ENCODE results near the gene NKX1-2. TPM values are rescaled to one million over a fixed set of nuclear protein-coding genes. Genes with fewer than 3 reads are reported as not detected.

NKX1-2 gene
- total RNA-seq, 6 donors from 2014 or later, result 0.09 TPM; not detected in 5

- ATAC-seq (ENCODE audit: low FRiP score in 2 of 2), result no peak
- 60 to 64% methylated on average over 6 of the region's 6 CpGs for WGBS, 2 donors
- H3K4me3 ChIP-seq, result no peak overlapping the region
These were observed 33.1 kb downstream of the NKX1-2 start for GRCh38 chr10:124416733-124417132.

GRCh38 chr10:124415210-124415609 lies 34.6 kb downstream of the NKX1-2 start:
- Histone ChIP-seq H3K36me3 (peaks cover 0 to 10% (median 1%) of the 10 kb centered on the region in 4 donors), H3K4me3 (no peak overlapping the region), H3K27ac (no peak overlapping the region), H3K27me3 (no peaks in the 10 kb centered on the region), H3K9me3 (no peaks in the 10 kb centered on the region), H3K4me1 (peaks cover 11 to 37% (median 35%) of the 10 kb centered on the region in 4 donors)
- no peak for DNase-seq
- no peak for TF ChIP-seq POLR2A (IDR thresholded peaks at IDR 0.05)
- TF ChIP-seq POLR2AphosphoS5 (IDR thresholded peaks at IDR 0.05), result no peak
- TF ChIP-seq EP300 (IDR thresholded peaks at IDR 0.05), result no peak
- no peak for TF ChIP-seq CTCF (IDR thresholded peaks at IDR 0.05)
- 89 to 92% methylated on average over 2 of the region's 2 CpGs for WGBS, 2 donors
- ATAC-seq (ENCODE audit: low FRiP score in 2 of 2), result no peak

More at GRCh38 chr10:124416733-124417132, 33.1 kb downstream of the NKX1-2 start:
- no peak overlapping the region for H3K27ac ChIP-seq
- peaks cover 11 to 37% (median 35%) of the 10 kb centered on the region in 4 donors for H3K4me1 ChIP-seq
- H3K27me3 ChIP-seq, result no peaks in the 10 kb centered on the region
- H3K9me3 ChIP-seq, result no peaks in the 10 kb centered on the region
- peaks cover 0 to 4% (median 0%) of the 10 kb centered on the region in 4 donors for H3K36me3 ChIP-seq
- no peak for DNase-seq
- no peak for TF ChIP-seq POLR2AphosphoS5 (IDR thresholded peaks at IDR 0.05)
- TF ChIP-seq CTCF (IDR thresholded peaks at IDR 0.05), result no peak
- no peak for TF ChIP-seq POLR2A (IDR thresholded peaks at IDR 0.05)
- no peak for TF ChIP-seq EP300 (IDR thresholded peaks at IDR 0.05)

- WGBS, 2 donors, result 49 to 56% methylated on average over 4 of the region's 4 CpGs
- Histone ChIP-seq H3K9me3 (no peaks in the 10 kb centered on the region), H3K36me3 (peaks cover 0 to 21% (median 1%) of the 10 kb centered on the region in 4 donors), H3K27ac (no peak overlapping the region), H3K4me1 (peaks cover 11 to 33% (median 31%) of the 10 kb centered on the region in 4 donors), H3K27me3 (no peaks in the 10 kb centered on the region), H3K4me3 (no peak overlapping the region)
- TF ChIP-seq POLR2A (IDR thresholded peaks at IDR 0.05), result no peak
- TF ChIP-seq CTCF (IDR thresholded peaks at IDR 0.05), result no peak
- no peak for TF ChIP-seq EP300 (IDR thresholded peaks at IDR 0.05)
- no peak for TF ChIP-seq POLR2AphosphoS5 (IDR thresholded peaks at IDR 0.05)
- no peak for DNase-seq
- ATAC-seq (ENCODE audit: low FRiP score in 2 of 2), result no peak
These were observed 35.8 kb downstream of the NKX1-2 start for GRCh38 chr10:124414076-124414475.

GRCh38 chr10:124409696-124410095 lies 40.1 kb downstream of the NKX1-2 start:
- peaks cover 9 to 60% (median 17%) of the 10 kb centered on the region in 4 donors for H3K36me3 ChIP-seq
- no peak overlapping the region for H3K4me3 ChIP-seq
- DNase-seq, result no peak
- ATAC-seq (ENCODE audit: low FRiP score in 2 of 2), result no peak
- H3K9me3 ChIP-seq, result no peaks in the 10 kb centered on the region
- no peaks in the 10 kb centered on the region for H3K27me3 ChIP-seq
- peaks cover 3 to 13% (median 9%) of the 10 kb centered on the region in 4 donors for H3K4me1 ChIP-seq
- TF ChIP-seq POLR2A (IDR thresholded peaks at IDR 0.05) (no peak), CTCF (IDR thresholded peaks at IDR 0.05) (no peak), POLR2AphosphoS5 (IDR thresholded peaks at IDR 0.05) (no peak), EP300 (IDR thresholded peaks at IDR 0.05) (no peak)
- no peak overlapping the region for H3K27ac ChIP-seq

- ATAC-seq (ENCODE audit: low FRiP score in 2 of 2) (no peak), DNase-seq (no peak)
- Histone ChIP-seq H3K36me3 (peaks cover 12 to 72% (median 21%) of the 10 kb centered on the region in 4 donors), H3K27me3 (no peaks in the 10 kb centered on the region), H3K4me3 (no peak overlapping the region), H3K9me3 (no peaks in the 10 kb centered on the region), H3K4me1 (peaks cover 0 to 5% (median 0%) of the 10 kb centered on the region in 4 donors), H3K27ac (no peak overlapping the region)
- TF ChIP-seq EP300 (IDR thresholded peaks at IDR 0.05) (no peak), POLR2AphosphoS5 (IDR thresholded peaks at IDR 0.05) (no peak), CTCF (IDR thresholded peaks at IDR 0.05) (no peak), POLR2A (IDR thresholded peaks at IDR 0.05) (no peak)
- 90 to 95% methylated on average over 2 of the region's 2 CpGs for WGBS, 2 donors
These were observed 41.5 kb downstream of the NKX1-2 start for GRCh38 chr10:124408357-124408756.

Data from upper lobe of left lung (tissue), 6 donors.